Esophagus squamous epithelium (tissue), 4 donors: ENCODE data around the gene ATF1.

Experiments used
- CTCF ChIP-seq, 6 experiments: fragments of 450-650 bp in 4 of 6; fragments of 200-600 bp in 2 of 6; sonication (generic) in 2 of 6; IDR thresholded peaks; one replicate each; pipeline ENCODE4 v1.5.1; 2016 to 2019; ENCODE audit warnings: antibody characterized with exemption in 6 of 6, mild to moderate bottlenecking in 4 of 6, moderate library complexity in 4 of 6
- POLR2A ChIP-seq, 4 donors: fragments of 450-650 bp; IDR thresholded peaks; one replicate each; pipeline ENCODE4 v1.6.1; 2017; ENCODE audit warnings: antibody characterized with exemption in 4 of 4, mild to moderate bottlenecking in 4 of 4, moderate library complexity in 3 of 4

DNA sequence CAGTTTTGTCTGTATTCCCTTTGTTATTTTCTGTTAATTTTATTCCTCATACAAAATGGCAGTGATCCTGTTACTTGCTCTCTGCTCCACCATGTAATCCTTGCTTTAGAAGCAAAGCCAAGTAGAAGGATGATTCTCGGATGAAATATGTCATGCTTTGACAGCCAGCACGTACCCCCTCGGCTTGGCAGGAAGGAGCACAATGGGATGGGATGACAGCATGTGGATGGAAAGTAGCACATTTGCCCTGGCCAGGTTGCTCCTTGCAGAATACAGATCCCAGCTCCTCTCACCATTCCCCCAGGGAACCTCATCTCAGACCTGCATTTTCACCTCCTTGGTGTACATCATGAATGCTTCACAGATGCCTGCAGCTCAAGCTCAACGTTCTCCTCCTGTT, 35.1 kb upstream of the ATF1 start:
- TF ChIP-seq CTCF (IDR thresholded peaks at IDR 0.05): no peak
- no peak for TF ChIP-seq POLR2A (IDR thresholded peaks at IDR 0.05)
